Transverse colon (tissue), 4 donors: ENCODE data around the gene MBNL1. TPM values are rescaled to one million over a fixed set of nuclear protein-coding genes. Genes with fewer than 3 reads are reported as not detected.

Experiments used
- DNase-seq: peaks from one replicate; pipeline ENCODE4 v3.0.0-alpha.2; 2019
- H3K27ac ChIP-seq, 4 donors: fragments of 200-600 bp; sonication (generic); 2 replicates each; pipeline ENCODE4 v1.5.1; 2016 to 2018; ENCODE audit warnings: inconsistent platforms in 4 of 4
- H3K27me3 ChIP-seq: fragments of 200-600 bp; sonication (generic); 2 replicates; pipeline ENCODE4 v1.5.1; 2017; ENCODE audit warnings: inconsistent platforms
- H3K36me3 ChIP-seq, 4 donors: fragments of 200-600 bp; sonication (generic); 2 replicates each; pipeline ENCODE4 v1.5.1; 2017 to 2019; ENCODE audit warnings: inconsistent platforms in 4 of 4
- H3K4me1 ChIP-seq, 4 donors: fragments of 200-600 bp; sonication (generic); 2 replicates each; pipeline ENCODE4 v1.5.1; 2017 to 2020; ENCODE audit warnings: inconsistent platforms in 4 of 4
- H3K4me3 ChIP-seq, 4 donors: fragments of 200-600 bp; sonication (generic); 1 replicate in 1 of 4; 2 replicates in 3 of 4; pipeline versions ENCODE4 v1.5.1 to v1.6.1; 2017 to 2019; ENCODE audit warnings: inconsistent platforms in 4 of 4
- H3K9me3 ChIP-seq, 2 donors: fragments of 200-600 bp; sonication (generic); 2 replicates each; pipeline ENCODE4 v1.5.1; 2017 to 2019; ENCODE audit warnings: inconsistent platforms in 2 of 2
- EP300 ChIP-seq: sonication (generic); formaldehyde crosslinking; IDR thresholded peaks from one replicate; pipeline ENCODE4 v1.6.1; 2017; ENCODE audit warnings: antibody characterized with exemption, low read depth
- POLR2A ChIP-seq: fragments of 450-650 bp; IDR thresholded peaks from one replicate; pipeline ENCODE4 v1.6.1; 2016; ENCODE audit warnings: antibody characterized with exemption, mild to moderate bottlenecking, moderate library complexity
- POLR2AphosphoS5 ChIP-seq, 3 donors: sonication (generic); formaldehyde crosslinking; IDR thresholded peaks; one replicate each; pipeline ENCODE4 v1.6.1; 2016; ENCODE audit warnings: antibody characterized with exemption in 3 of 3
- WGBS, 2 donors: methylation state at CpG; one replicate each; pipeline ENCODE4 v1.1.5; 2018; ENCODE audit warnings: low coverage in 1 of 2; 5-methylcytosine and 5-hydroxymethylcytosine counted together
- in situ Hi-C, 4 donors: fragments of 200-750 bp; cut with MboI; loops; one replicate each; pipeline versions ENCODE4 v1.15.0 to v1.15.1; 2017; ENCODE audit warnings: low sequenced_read_pairs in 3 of 4, low pct_ligation_motif_present in 1 of 4, low pct_unique_long_range_greater_than_20kb in 1 of 4
- intact Hi-C: fragments of 100-400 bp; cut with DNase I; formaldehyde crosslinking; loops from one replicate; pipeline ENCODE4 v1.15.1; 2023; ENCODE audit warnings: low total_unique reads
- total RNA-seq, 4 donors: library from RNA; depleted of rRNA; stranded (reverse); fragments of >200 nt; gene quantifications; one replicate each; pipeline ENCODE4 v1.1.0, GENCODE V29; 2016
- TF ChIP-seq, protein P1 (sequence below), 5 experiments: fragments of 200-600 bp in 3 of 5; fragments of 450-650 bp in 2 of 5; sonication (generic) in 3 of 5; IDR thresholded peaks; 1 replicate in 2 of 5; 2 replicates in 3 of 5; pipeline ENCODE4 v1.5.1; 2016 to 2017; ENCODE audit warnings: antibody characterized with exemption in 5 of 5, inconsistent platforms in 3 of 5, mild to moderate bottlenecking in 2 of 5, moderate library complexity in 1 of 5

Gene MBNL1
- total RNA-seq, 4 donors from 2014 or later: 232 to 658 (median 509) TPM

DNA sequence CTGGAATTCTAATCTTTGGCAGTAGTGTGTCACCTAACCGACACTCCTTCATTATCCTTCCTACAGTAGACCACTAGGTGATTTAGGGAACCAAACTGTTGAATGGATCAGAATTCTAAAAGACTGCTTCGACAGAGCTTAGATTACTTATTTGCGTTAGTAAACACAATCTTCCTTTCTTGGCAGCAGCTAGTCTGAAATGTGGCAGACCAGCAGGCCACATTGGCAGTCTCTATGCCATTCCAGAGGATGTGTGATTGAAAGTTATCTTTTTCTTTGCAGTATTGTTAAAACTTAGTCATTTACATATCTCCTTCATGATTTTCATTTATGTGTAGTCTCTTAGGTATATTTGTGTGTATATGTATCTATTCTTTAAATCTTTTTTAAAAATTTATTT is 23.6 kb downstream of the MBNL1 start:
- TF ChIP-seq POLR2AphosphoS5 (IDR thresholded peaks at IDR 0.05) (no peak), POLR2A (no peak), EP300 (no peak)
- TF ChIP-seq, protein P1, sequence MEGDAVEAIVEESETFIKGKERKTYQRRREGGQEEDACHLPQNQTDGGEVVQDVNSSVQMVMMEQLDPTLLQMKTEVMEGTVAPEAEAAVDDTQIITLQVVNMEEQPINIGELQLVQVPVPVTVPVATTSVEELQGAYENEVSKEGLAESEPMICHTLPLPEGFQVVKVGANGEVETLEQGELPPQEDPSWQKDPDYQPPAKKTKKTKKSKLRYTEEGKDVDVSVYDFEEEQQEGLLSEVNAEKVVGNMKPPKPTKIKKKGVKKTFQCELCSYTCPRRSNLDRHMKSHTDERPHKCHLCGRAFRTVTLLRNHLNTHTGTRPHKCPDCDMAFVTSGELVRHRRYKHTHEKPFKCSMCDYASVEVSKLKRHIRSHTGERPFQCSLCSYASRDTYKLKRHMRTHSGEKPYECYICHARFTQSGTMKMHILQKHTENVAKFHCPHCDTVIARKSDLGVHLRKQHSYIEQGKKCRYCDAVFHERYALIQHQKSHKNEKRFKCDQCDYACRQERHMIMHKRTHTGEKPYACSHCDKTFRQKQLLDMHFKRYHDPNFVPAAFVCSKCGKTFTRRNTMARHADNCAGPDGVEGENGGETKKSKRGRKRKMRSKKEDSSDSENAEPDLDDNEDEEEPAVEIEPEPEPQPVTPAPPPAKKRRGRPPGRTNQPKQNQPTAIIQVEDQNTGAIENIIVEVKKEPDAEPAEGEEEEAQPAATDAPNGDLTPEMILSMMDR (IDR thresholded peaks at IDR 0.05): no peak
- peak overlapping the region in 3 of 4 donors; percentile 3 to 11 (median 10) for H3K27ac ChIP-seq
- peaks cover 13 to 93% (median 49%) of the 10 kb centered on the region in 4 donors for H3K4me1 ChIP-seq
- DNase-seq: no peak
- intact Hi-C loops (no loop called here), in situ Hi-C loops (loop anchor here in 1 of 4 donors (25.0 kb wide), 1 partner anchor 145 kb away; no protein-coding TSS in a partner anchor)
- 67 to 68% methylated on average over 3 of the region's 3 CpGs for WGBS, 2 donors
- no peaks in the 10 kb centered on the region for H3K36me3 ChIP-seq
- H3K9me3 ChIP-seq: no peaks in the 10 kb centered on the region
- H3K4me3 ChIP-seq: no peak overlapping the region
- no peaks in the 10 kb centered on the region for H3K27me3 ChIP-seq

- Histone ChIP-seq H3K9me3 (no peaks in the 10 kb centered on the region), H3K27me3 (no peaks in the 10 kb centered on the region), H3K4me3 (no peak overlapping the region), H3K36me3 (no peaks in the 10 kb centered on the region), H3K27ac (peak overlapping the region in 2 of 4 donors; percentile 11 to 14), H3K4me1 (peaks cover 24 to 95% (median 55%) of the 10 kb centered on the region in 4 donors)
- 44 to 47% methylated on average over 1 of the region's 1 CpG for WGBS, 2 donors
- TF ChIP-seq POLR2A (no peak), POLR2AphosphoS5 (IDR thresholded peaks at IDR 0.05) (no peak), EP300 (no peak)
- TF ChIP-seq, protein P1 (IDR thresholded peaks at IDR 0.05): no peak
- in situ Hi-C loops: loop anchor here in 1 of 4 donors (25.0 kb wide), 1 partner anchor 144 kb away; no protein-coding TSS in a partner anchor
- DNase-seq: no peak
- intact Hi-C loops: no loop called here
These were observed 24.7 kb downstream of the MBNL1 start for GRCh38 chr3:152293347-152294006.

- TF ChIP-seq POLR2A (no peak), EP300 (no peak), POLR2AphosphoS5 (IDR thresholded peaks at IDR 0.05) (no peak)
- TF ChIP-seq, protein P1 (IDR thresholded peaks at IDR 0.05): no peak
- 75 to 79% methylated on average over 1 of the region's 1 CpG for whole genome bisulfite sequencing, 2 donors
- Histone ChIP-seq H3K9me3 (no peaks in the 10 kb centered on the region), H3K27me3 (no peaks in the 10 kb centered on the region), H3K27ac (peak overlapping the region; percentile 72 to 89 (median 81)), H3K4me3 (no peak overlapping the region), H3K36me3 (no peaks in the 10 kb centered on the region), H3K4me1 (peaks cover 27 to 97% (median 66%) of the 10 kb centered on the region in 4 donors)
- in situ Hi-C loops (loop anchor here in 1 of 4 donors (25.0 kb wide), 1 partner anchor 142 kb away; no protein-coding TSS in a partner anchor), intact Hi-C loops (no loop called here)
- no peak for DNase-seq
These were observed 26.6 kb downstream of the MBNL1 start for GRCh38 chr3:152295344-152295743.

- WGBS, 2 donors: 15 to 43% methylated on average over 1 of the region's 1 CpG
- no peaks in the 10 kb centered on the region for H3K9me3 ChIP-seq
- H3K4me1 ChIP-seq: peaks cover 27 to 97% (median 65%) of the 10 kb centered on the region in 4 donors
- no peaks in the 10 kb centered on the region for H3K36me3 ChIP-seq
- no peaks in the 10 kb centered on the region for H3K27me3 ChIP-seq
- in situ Hi-C loops: loop anchor here in 1 of 4 donors (25.0 kb wide), 1 partner anchor 141 kb away; no protein-coding TSS in a partner anchor
- intact Hi-C loops: no loop called here
- H3K27ac ChIP-seq: peak overlapping the region; percentile 72 to 89 (median 81)
- TF ChIP-seq POLR2AphosphoS5 (IDR thresholded peaks at IDR 0.05): peak in 2 of 3 donors; percentile 28 to 29
- TF ChIP-seq, protein P1 (IDR thresholded peaks at IDR 0.05): no peak
- DNase-seq: no peak
- no peak overlapping the region for H3K4me3 ChIP-seq
These were observed 27.1 kb downstream of the MBNL1 start for GRCh38 chr3:152295806-152296205.
